K562 (cell line): ENCODE results near the gene SEC14L2. TPM values are rescaled to one million over a fixed set of nuclear protein-coding genes. Genes with fewer than 3 reads are reported as not detected.

Experiments used
- ATAC-seq: fragments of 200-7000 bp; cut with Tn5 transposase; 3 replicates; pipeline ENCODE4 v1.9.1; 2020; ENCODE audit warnings: moderate library complexity
- BruUV-seq: library from RNA; stranded (reverse); fragments of 400-500 nt; replicated peaks from 2 replicates; lab custom pipeline; 2021; lab: Mats Ljungman, UMichigan
- CTCF ChIA-PET: fragments of 300-600 bp; formaldehyde crosslinking; extraction: SDS; loops from one replicate; lab custom pipeline; 2021; ENCODE audit warnings: low intra/inter-chr PET ratio; lab: Yijun Ruan, JAX
- POLR2A ChIA-PET: fragments of 300-600, 350-650 bp; sonication (Branson Sonifier 250); formaldehyde crosslinking; extraction: SDS; loops from one replicate; lab custom pipeline; 2021; ENCODE audit warnings: antibody characterized with exemption, inconsistent platforms; lab: Yijun Ruan, JAX
- DNase-seq, 4 experiments: peaks; one replicate each; pipeline versions ENCODE4 v3.0.0 to v3.0.0-alpha.2; 2011 to 2018; ENCODE audit warnings: low spot score in 3 of 4, mixed read lengths in 3 of 4; ENCODE audit errors: extremely low read depth in 1 of 4
- FAIRE-seq: peaks from 2 replicates; lab custom pipeline; 2011; peaks lifted over from hg19 to GRCh38; lab: Jason Lieb, UNC
- H2AFZ ChIP-seq: 2 replicates; pipeline ENCODE4 v1.6.0; 2011; ENCODE audit warnings: low read depth, low read length, control low read depth, inconsistent platforms
- H3K27ac ChIP-seq: fragments of 200-600 bp; 3 replicates; pipeline ENCODE4 v1.8.0; 2011; ENCODE audit warnings: low read depth, mild to moderate bottlenecking, control low read depth, inconsistent platforms, low read length, moderate library complexity, mixed read lengths; ENCODE audit errors: extremely low read depth
- H3K27me3 ChIP-seq, 2 experiments: fragments of 300-600 bp in 1 of 2; 2 replicates in 1 of 2; 3 replicates in 1 of 2; pipeline versions ENCODE4 v1.6.0 to v1.8.0; 2011; ENCODE audit warnings: inconsistent platforms in 2 of 2, low read length in 2 of 2, mild to moderate bottlenecking in 1 of 2, mixed read lengths in 1 of 2, moderate library complexity in 1 of 2; ENCODE audit not compliant: control insufficient read depth in 2 of 2, insufficient read depth in 2 of 2
- H3K36me3 ChIP-seq: fragments of 300-600 bp; 3 replicates; pipeline ENCODE4 v1.8.0; 2011; ENCODE audit warnings: mild to moderate bottlenecking, low read length, inconsistent platforms; ENCODE audit not compliant: control insufficient read depth, insufficient read depth
- H3K4me1 ChIP-seq, 2 experiments: fragments of 200-600 bp in 1 of 2; replicated peaks in 1 of 2; 2 replicates in 1 of 2; 3 replicates in 1 of 2; pipeline versions ENCODE4 v1.5.1 to v1.8.0; 2011; ENCODE audit warnings: inconsistent platforms in 2 of 2, low read length in 2 of 2, mild to moderate bottlenecking in 1 of 2, mixed read lengths in 1 of 2, moderate library complexity in 1 of 2; ENCODE audit not compliant: control insufficient read depth in 2 of 2, insufficient read depth in 2 of 2
- H3K4me2 ChIP-seq: 2 replicates; pipeline ENCODE4 v1.6.1; 2011; ENCODE audit warnings: low read length, control low read depth, inconsistent platforms, mixed read lengths; ENCODE audit not compliant: insufficient read depth
- H3K4me3 ChIP-seq: fragments of 200-600 bp; sonication (generic), shearing (Covaris generic); 2 replicates; pipeline ENCODE4 v1.5.1; 2016; ENCODE audit warnings: control low read depth, inconsistent platforms
- H3K79me2 ChIP-seq: fragments of 200-600 bp; 3 replicates; pipeline ENCODE4 v1.8.0; 2011; ENCODE audit warnings: low read length, inconsistent platforms; ENCODE audit not compliant: control insufficient read depth, insufficient read depth
- H3K9ac ChIP-seq, 2 experiments: 2 replicates each; pipeline versions ENCODE4 v1.6.0 to v1.6.1; 2011; ENCODE audit warnings: low read depth in 2 of 2, low read length in 2 of 2, control low read depth in 1 of 2, inconsistent platforms in 1 of 2, mild to moderate bottlenecking in 1 of 2, mixed read lengths in 1 of 2; ENCODE audit not compliant: insufficient read depth in 1 of 2
- H3K9me1 ChIP-seq: one replicate; pipeline ENCODE4 v1.6.0; 2011; ENCODE audit warnings: inconsistent platforms, mild to moderate bottlenecking, low read length, moderate library complexity; ENCODE audit not compliant: control insufficient read depth, insufficient read depth
- H3K9me3 ChIP-seq: replicated peaks from 2 replicates; pipeline ENCODE4 v1.5.1; 2011; ENCODE audit warnings: low read depth, low read length, inconsistent platforms; ENCODE audit not compliant: control insufficient read depth, insufficient read depth
- H4K20me1 ChIP-seq: replicated peaks from 2 replicates; pipeline ENCODE4 v1.6.1; 2011; ENCODE audit warnings: low read length, inconsistent platforms, mixed read lengths; ENCODE audit not compliant: control insufficient read depth, insufficient read depth
- BCL6 ChIP-seq: fragments of 250-450 bp; sonication (Bioruptor Pico); IDR thresholded peaks from 2 replicates; pipeline ENCODE4 v1.4.0; 2020
- BMI1 ChIP-seq: fragments of 150-350 bp; IDR thresholded peaks from 2 replicates; pipeline ENCODE4 v1.6.1; 2014; ENCODE audit warnings: low read length
- FOXK2 ChIP-seq, 2 experiments: fragments of 450-650 bp; IDR thresholded peaks in 1 of 2; conservative IDR thresholded peaks in 1 of 2; 2 replicates each; pipeline ENCODE4 v1.6.1; 2016; ENCODE audit warnings: low read depth in 2 of 2, mild to moderate bottlenecking in 1 of 2
- KAT8 ChIP-seq: fragments of 450-650 bp; IDR thresholded peaks from 2 replicates; pipeline ENCODE4 v1.6.1; 2016; ENCODE audit warnings: low read depth, mild to moderate bottlenecking
- KLF1 ChIP-seq: fragments of 450-650 bp; IDR thresholded peaks from 2 replicates; pipeline ENCODE4 v1.6.1; 2016; ENCODE audit warnings: missing genetic modification characterization, missing compliant biosample characterization
- MBD2 ChIP-seq: sonication (generic); IDR thresholded peaks from 2 replicates; pipeline ENCODE4 v1.6.1; 2016; ENCODE audit warnings: low read depth, borderline replicate concordance
- MED1 ChIP-seq: sonication (generic); formaldehyde crosslinking; IDR thresholded peaks from 2 replicates; pipeline ENCODE4 v1.8.1; 2023; ENCODE audit warnings: missing genetic modification reagents, borderline replicate concordance
- MTA2 ChIP-seq: fragments of 450-650 bp; IDR thresholded peaks from 2 replicates; pipeline ENCODE4 v1.6.1; 2016; ENCODE audit warnings: low read depth
- RBM15 ChIP-seq: fragments of 200-400 bp; formaldehyde crosslinking; IDR thresholded peaks from 2 replicates; pipeline ENCODE4 v1.6.1; 2018; ENCODE audit warnings: mild to moderate bottlenecking, low read length, moderate library complexity; ENCODE audit not compliant: insufficient read depth
- RFX5 ChIP-seq: IDR thresholded peaks from 2 replicates; pipeline ENCODE4 v1.6.1; 2011; ENCODE audit warnings: low read depth, mild to moderate bottlenecking, improper control_type of control experiment, low read length
- SREBF1 ChIP-seq: fragments of 150-350 bp; IDR thresholded peaks from 2 replicates; pipeline ENCODE4 v1.6.1; 2014; ENCODE audit warnings: antibody characterized with exemption, low read depth, low read length, borderline replicate concordance
- TAF9B ChIP-seq: fragments of 450-650 bp; IDR thresholded peaks from 2 replicates; pipeline ENCODE4 v1.6.1; 2018; ENCODE audit warnings: mild to moderate bottlenecking; ENCODE audit not compliant: partially characterized antibody
- TFAM ChIP-seq: fragments of 250-450 bp; sonication (Bioruptor Pico); conservative IDR thresholded peaks from 2 replicates; pipeline ENCODE4 v1.5.0; 2021; ENCODE audit warnings: mild to moderate bottlenecking, moderate library complexity
- ZBTB8A ChIP-seq: fragments of 450-650 bp; IDR thresholded peaks from 2 replicates; pipeline ENCODE4 v1.6.1; 2018; ENCODE audit warnings: mild to moderate bottlenecking, moderate library complexity; ENCODE audit not compliant: partially characterized antibody
- ZNF212 ChIP-seq: fragments of 450-650 bp; formaldehyde crosslinking; IDR thresholded peaks from 2 replicates; pipeline ENCODE4 v1.4.0; 2020; ENCODE audit warnings: mild to moderate bottlenecking
- WGBS: fragments of 100-300 bp; shearing (Covaris generic); methylation state at CpG from one replicate; pipeline ENCODE4 v1.1.6; 2016; ENCODE audit warnings: low coverage, mixed read lengths; ENCODE audit not compliant: insufficient coverage; ENCODE audit errors: missing lambda C conversion rate; 5-methylcytosine and 5-hydroxymethylcytosine counted together
- in situ Hi-C: fragments of 300-500 bp; cut with MboI; formaldehyde crosslinking; loops from 4 replicates; pipeline ENCODE4 v1.15.0; 2018; ENCODE audit warnings: inconsistent platforms, mixed read lengths
- intact Hi-C: fragments of 100-400 bp; cut with micrococcal nuclease; formaldehyde crosslinking; loops from 2 replicates; pipeline ENCODE4 v1.14.2; 2022
- polyA plus RNA-seq, 8 experiments: library from polyadenylated mRNA; depleted of rRNA in 4 of 8; stranded (reverse) in 5 of 8; unstranded in 3 of 8; fragments of >200 nt; fragmentation: Nextera tagmentation in 2 of 8; fragmentation: Illumina TruSeq in 1 of 8; extraction: Ambion mirVana in 2 of 8; extraction: Trizol in 1 of 8; gene quantifications; 2 replicates each; pipeline versions ENCODE4 v1.2.1 to v1.2.3, GENCODE V29; 2011 to 2014; ENCODE audit warnings: inconsistent platforms in 1 of 8, missing spikeins in 1 of 8
- total RNA-seq, 7 experiments: library from RNA; depleted of rRNA in 6 of 7; stranded (reverse); fragments of >200 nt in 6 of 7; fragmentation: Illumina TruSeq in 2 of 7; extraction: Trizol in 2 of 7; gene quantifications; 2 replicates each; pipeline versions ENCODE4 v1.2.1 to v1.2.3, GENCODE V29; 2011 to 2021; ENCODE audit warnings: low replicate concordance in 1 of 7
- TF ChIP-seq, protein P1 (sequence below): conservative IDR thresholded peaks from 2 replicates; pipeline ENCODE4 v1.6.1; 2011; ENCODE audit warnings: low read depth, mild to moderate bottlenecking, low read length; ENCODE audit not compliant: control insufficient read depth
- TF ChIP-seq, protein P2 (sequence below): sonication (generic); formaldehyde crosslinking; IDR thresholded peaks from 2 replicates; pipeline ENCODE4 v1.8.0; 2022; ENCODE audit warnings: mild to moderate bottlenecking, low read depth, missing genetic modification reagents
- TF ChIP-seq, protein P3 (sequence below): sonication (generic); formaldehyde crosslinking; IDR thresholded peaks from 2 replicates; pipeline ENCODE4 v1.8.1; 2023; ENCODE audit warnings: mild to moderate bottlenecking, missing genetic modification reagents, moderate library complexity
- TF ChIP-seq, protein P4 (sequence below): sonication (generic); formaldehyde crosslinking; IDR thresholded peaks from 2 replicates; pipeline ENCODE4 v1.8.1; 2023; ENCODE audit warnings: mild to moderate bottlenecking, missing genetic modification reagents

The SEC14L2 gene
- total and polyA plus RNA-seq, 9 of the 15 experiments (the other 6 are each of a cell fraction or from before 2014, with no cell fraction given): 0.03 to 0.17 (median 0.10) TPM

DNA sequence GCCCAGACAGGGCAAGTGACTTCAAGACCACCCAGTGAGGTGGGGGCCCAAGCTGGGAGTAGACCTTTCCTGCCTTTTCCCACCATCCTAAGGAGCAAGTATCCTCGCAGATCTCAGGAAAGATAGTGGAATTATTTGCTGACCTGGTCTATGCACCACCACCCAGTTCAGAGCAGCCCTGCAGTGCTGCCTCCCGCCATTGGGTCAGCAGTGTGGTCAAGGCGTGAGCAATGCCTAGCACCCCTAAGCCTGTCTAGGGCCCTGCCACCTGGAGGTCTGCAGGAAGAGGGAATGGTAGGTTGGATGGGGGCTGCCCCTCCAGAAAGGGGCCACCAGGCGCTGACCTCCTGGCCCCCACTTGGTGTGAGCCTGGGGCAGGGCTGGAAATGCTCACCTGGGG lies 35.3 kb downstream of the SEC14L2 start:
- TF ChIP-seq KLF1 (tag) (no peak), MED1 (CRISPR knock-in tag) (no peak), ZBTB8A (no peak), RBM15 (no peak), ZNF212 (CRISPR knock-in tag) (no peak), BCL6 (no peak), TFAM (CRISPR knock-in tag) (no peak), SREBF1 (no peak), MBD2 (no peak), BMI1 (no peak), MTA2 (no peak), RFX5 (no peak), TAF9B (no peak), KAT8 (no peak), FOXK2 (conservative IDR thresholded peaks at IDR 0.05 in 1 of 2, IDR thresholded peaks at IDR 0.05 in 1 of 2; ENCODE audit: low read depth in 2 of 2) (no peak)
- TF ChIP-seq, protein P1, sequence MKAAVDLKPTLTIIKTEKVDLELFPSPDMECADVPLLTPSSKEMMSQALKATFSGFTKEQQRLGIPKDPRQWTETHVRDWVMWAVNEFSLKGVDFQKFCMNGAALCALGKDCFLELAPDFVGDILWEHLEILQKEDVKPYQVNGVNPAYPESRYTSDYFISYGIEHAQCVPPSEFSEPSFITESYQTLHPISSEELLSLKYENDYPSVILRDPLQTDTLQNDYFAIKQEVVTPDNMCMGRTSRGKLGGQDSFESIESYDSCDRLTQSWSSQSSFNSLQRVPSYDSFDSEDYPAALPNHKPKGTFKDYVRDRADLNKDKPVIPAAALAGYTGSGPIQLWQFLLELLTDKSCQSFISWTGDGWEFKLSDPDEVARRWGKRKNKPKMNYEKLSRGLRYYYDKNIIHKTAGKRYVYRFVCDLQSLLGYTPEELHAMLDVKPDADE: no peak
- TF ChIP-seq, protein P2, sequence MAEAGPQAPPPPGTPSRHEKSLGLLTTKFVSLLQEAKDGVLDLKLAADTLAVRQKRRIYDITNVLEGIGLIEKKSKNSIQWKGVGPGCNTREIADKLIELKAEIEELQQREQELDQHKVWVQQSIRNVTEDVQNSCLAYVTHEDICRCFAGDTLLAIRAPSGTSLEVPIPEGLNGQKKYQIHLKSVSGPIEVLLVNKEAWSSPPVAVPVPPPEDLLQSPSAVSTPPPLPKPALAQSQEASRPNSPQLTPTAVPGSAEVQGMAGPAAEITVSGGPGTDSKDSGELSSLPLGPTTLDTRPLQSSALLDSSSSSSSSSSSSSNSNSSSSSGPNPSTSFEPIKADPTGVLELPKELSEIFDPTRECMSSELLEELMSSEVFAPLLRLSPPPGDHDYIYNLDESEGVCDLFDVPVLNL: no peak
- TF ChIP-seq, protein P3, sequence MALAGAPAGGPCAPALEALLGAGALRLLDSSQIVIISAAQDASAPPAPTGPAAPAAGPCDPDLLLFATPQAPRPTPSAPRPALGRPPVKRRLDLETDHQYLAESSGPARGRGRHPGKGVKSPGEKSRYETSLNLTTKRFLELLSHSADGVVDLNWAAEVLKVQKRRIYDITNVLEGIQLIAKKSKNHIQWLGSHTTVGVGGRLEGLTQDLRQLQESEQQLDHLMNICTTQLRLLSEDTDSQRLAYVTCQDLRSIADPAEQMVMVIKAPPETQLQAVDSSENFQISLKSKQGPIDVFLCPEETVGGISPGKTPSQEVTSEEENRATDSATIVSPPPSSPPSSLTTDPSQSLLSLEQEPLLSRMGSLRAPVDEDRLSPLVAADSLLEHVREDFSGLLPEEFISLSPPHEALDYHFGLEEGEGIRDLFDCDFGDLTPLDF (CRISPR knock-in tag): no peak
- TF ChIP-seq, protein P4, sequence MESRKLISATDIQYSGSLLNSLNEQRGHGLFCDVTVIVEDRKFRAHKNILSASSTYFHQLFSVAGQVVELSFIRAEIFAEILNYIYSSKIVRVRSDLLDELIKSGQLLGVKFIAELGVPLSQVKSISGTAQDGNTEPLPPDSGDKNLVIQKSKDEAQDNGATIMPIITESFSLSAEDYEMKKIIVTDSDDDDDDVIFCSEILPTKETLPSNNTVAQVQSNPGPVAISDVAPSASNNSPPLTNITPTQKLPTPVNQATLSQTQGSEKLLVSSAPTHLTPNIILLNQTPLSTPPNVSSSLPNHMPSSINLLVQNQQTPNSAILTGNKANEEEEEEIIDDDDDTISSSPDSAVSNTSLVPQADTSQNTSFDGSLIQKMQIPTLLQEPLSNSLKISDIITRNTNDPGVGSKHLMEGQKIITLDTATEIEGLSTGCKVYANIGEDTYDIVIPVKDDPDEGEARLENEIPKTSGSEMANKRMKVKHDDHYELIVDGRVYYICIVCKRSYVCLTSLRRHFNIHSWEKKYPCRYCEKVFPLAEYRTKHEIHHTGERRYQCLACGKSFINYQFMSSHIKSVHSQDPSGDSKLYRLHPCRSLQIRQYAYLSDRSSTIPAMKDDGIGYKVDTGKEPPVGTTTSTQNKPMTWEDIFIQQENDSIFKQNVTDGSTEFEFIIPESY (CRISPR knock-in tag): no peak
- TF ChIP-seq, all 486 proteins: peak for 0
- Histone ChIP-seq H3K4me2 (no peak overlapping the region), H4K20me1 (no peaks in the 10 kb centered on the region), H3K27ac (no peak overlapping the region), H3K4me3 (no peak overlapping the region), H3K9ac (0 out of 4 replicates have a peak overlapping the region, but pooled peaks of 1 of the 2 experiments have one; percentile 26), H3K79me2 (peaks cover 3% of the 10 kb centered on the region; the same call in 1 of the 3 replicates), H3K4me1 (peaks cover 11% of the 10 kb centered on the region in 2 experiments; a peak in 4 of 5 replicates), H3K9me3 (no peaks in the 10 kb centered on the region; the same call in 1 of the 2 replicates), H3K36me3 (peaks cover 19% of the 10 kb centered on the region; the same call in 2 of the 3 replicates), H3K27me3 (no peaks in the 10 kb centered on the region), H3K9me1 (no peaks in the 10 kb centered on the region), H2AFZ (no peak overlapping the region)
- DNase-seq: no peak
- POLR2A ChIA-PET: interaction anchor here (0.6 to 1.5 kb wide), 2 partner anchors 18 to 34 kb away, joined by 4 to 5 read pairs; no protein-coding TSS in a partner anchor
- CTCF ChIA-PET: no interaction called here
- intact Hi-C loops (no loop called here), in situ Hi-C loops (no loop called here)
- WGBS: 70% methylated on average over 3 of the region's 4 CpGs
- no TSS peak for BruUV-seq
- ATAC-seq: no peak
- no peak for FAIRE-seq
